ENCODE data around the gene MAP2K4.
"Not testable (repeated sequence)": the region's sequence is repeated elsewhere in the genome, so short reads cannot be mapped to it uniquely, and the experiment has no call there.

MAP2K4 gene

GRCh38 chr17:12020642-12021622, at the start of gene MAP2K4:
TSS of gene MAP2K4 (plus strand) at chr17:12020877. CDS start at chr17:12020887, 10 bp downstream.
- peak; percentile 56 for DNase-seq

- DNase-seq = not testable (repeated sequence)
Measured at GRCh38 chr17:11972741-11973140, 47.9 kb upstream of the MAP2K4 start.

GRCh38 chr17:11979795-11980194, 40.9 kb upstream of the MAP2K4 start:
- no peak for DNase-seq

GRCh38 chr17:11980813-11981212, 39.9 kb upstream of the MAP2K4 start:
- DNase-seq = no peak

GRCh38 chr17:11981862-11982261, 38.8 kb upstream of the MAP2K4 start:
- DNase-seq = no peak

GRCh38 chr17:11986179-11986941, 34.3 kb upstream of the MAP2K4 start:
- DNase-seq = no peak

GRCh38 chr17:11986942-11987329, 33.7 kb upstream of the MAP2K4 start:
- DNase-seq = peak; percentile 42

GRCh38 chr17:11990363-11990983, 30.2 kb upstream of the MAP2K4 start:
- no peak for DNase-seq

- DNase-seq = no peak
Measured at GRCh38 chr17:11991461-11991860, 29.2 kb upstream of the MAP2K4 start.

GRCh38 chr17:11996722-11997146, 23.9 kb upstream of the MAP2K4 start:
- DNase-seq = peak; percentile 42

GRCh38 chr17:11997147-11997971, 23.3 kb upstream of the MAP2K4 start, which contains the start of gene ZNF18:
TSS of gene ZNF18 (minus strand) at chr17:11997475. CDS start at chr17:11992829, 4,646 bp downstream.
- DNase-seq = peak; percentile 88

GRCh38 chr17:11997972-11998233, 22.8 kb upstream of the MAP2K4 start:
- no peak for DNase-seq

- DNase-seq = no peak
Measured at GRCh38 chr17:11999696-12000095, 21.0 kb upstream of the MAP2K4 start.

- DNase-seq = no peak
Measured at GRCh38 chr17:12007466-12007865, 13.2 kb upstream of the MAP2K4 start.

GRCh38 chr17:12021623-12022140, 1.0 kb downstream of the MAP2K4 start:
- peak; percentile 3 for DNase-seq

GRCh38 chr17:12022310-12022709, 1.6 kb downstream of the MAP2K4 start:
- DNase-seq = no peak

- DNase-seq = no peak
Measured at GRCh38 chr17:12024327-12024726, 3.6 kb downstream of the MAP2K4 start.

GRCh38 chr17:12027658-12028057, 7.0 kb downstream of the MAP2K4 start:
- no peak for DNase-seq

GRCh38 chr17:12028611-12029010, 7.9 kb downstream of the MAP2K4 start:
- no peak for DNase-seq

GRCh38 chr17:12034538-12034937, 13.9 kb downstream of the MAP2K4 start:
- no peak for DNase-seq

- no peak for DNase-seq
Measured at GRCh38 chr17:12035673-12036072, 15.0 kb downstream of the MAP2K4 start.

- no peak for DNase-seq
Measured at GRCh38 chr17:12037970-12038369, 17.3 kb downstream of the MAP2K4 start.
